Ovary (tissue), 9 donors: ENCODE measurements around the gene BBLN. TPM values are rescaled to one million over a fixed set of nuclear protein-coding genes. Genes with fewer than 3 reads are reported as not detected.

Source experiments
- DNase-seq, 5 donors: peaks; one replicate each; pipeline ENCODE4 v3.0.0-alpha.2; 2019 to 2020
- H3K27ac ChIP-seq, 2 donors: fragments of 200-600 bp; one replicate each; pipeline versions ENCODE4 v1.5.1 to v1.8.0; 2019 to 2022
- H3K27me3 ChIP-seq: fragments of 200-600 bp; one replicate; pipeline ENCODE4 v1.8.0; 2022
- H3K36me3 ChIP-seq: fragments of 200-600 bp; sonication (generic); one replicate; pipeline ENCODE4 v1.5.1; 2019
- H3K4me1 ChIP-seq: one replicate; pipeline ENCODE4 v1.8.1; 2013; ENCODE audit warnings: mild to moderate bottlenecking, moderate library complexity; ENCODE audit not compliant: insufficient read depth
- H3K4me3 ChIP-seq: fragments of 200-600 bp; sonication (generic); one replicate; pipeline ENCODE4 v1.5.1; 2017
- H3K9me3 ChIP-seq, 2 donors: fragments of 200-600 bp in 1 of 2; sonication (generic) in 1 of 2; one replicate each; pipeline versions ENCODE4 v1.5.1 to v1.8.1; 2013 to 2019; ENCODE audit warnings: mild to moderate bottlenecking in 1 of 2, moderate library complexity in 1 of 2
- EP300 ChIP-seq: sonication (generic); formaldehyde crosslinking; IDR thresholded peaks from one replicate; pipeline ENCODE4 v1.6.1; 2017; ENCODE audit warnings: antibody characterized with exemption
- POLR2A ChIP-seq: fragments of 450-650 bp; IDR thresholded peaks from one replicate; pipeline ENCODE4 v1.6.1; 2017; ENCODE audit warnings: antibody characterized with exemption, mild to moderate bottlenecking, moderate library complexity
- whole genome bisulfite sequencing, 3 donors: extraction: QIAGEN DNeasy Blood & Tissue Kit in 1 of 3; methylation state at CpG; one replicate each; pipeline versions ENCODE4 v1.1.5 to v1.1.7; 2013 to 2017; 5-methylcytosine and 5-hydroxymethylcytosine counted together
- intact Hi-C, 4 donors: fragments of 100-400 bp; cut with DNase I; formaldehyde crosslinking; loops; one replicate each; pipeline versions ENCODE4 v1.11.0 to v1.15.1; 2022 to 2023
- polyA plus RNA-seq, 2 donors: library from polyadenylated mRNA; stranded (reverse); fragments of 200-250 nt in 1 of 2; fragments of 350-450 nt in 1 of 2; fragmentation: Illumina TruSeq in 1 of 2; extraction: RNeasy Lipid Tissue Mini Kit (QIAGEN cat#74804) in 1 of 2; gene quantifications; one replicate each; pipeline ENCODE4 v1.2.3, GENCODE V29; 2013 to 2014
- total RNA-seq, 7 donors: library from RNA; depleted of rRNA in 2 of 7; stranded (reverse); fragments of >200 nt in 2 of 7; fragmentation: NEBNext Ultra II Directional in 3 of 7; extraction: Animal tissue kit (Norgen Biotek cat#: 25700) in 3 of 7; gene quantifications; one replicate each; pipeline versions ENCODE4 v1.1.0 to v1.2.4, GENCODE V29; 2016 to 2023
- TF ChIP-seq, protein P1 (sequence below), 3 donors: fragments of 450-650 bp in 2 of 3; fragments of 200-600 bp in 1 of 3; IDR thresholded peaks; one replicate each; pipeline versions ENCODE4 v1.5.1 to v1.8.0; 2016 to 2022; ENCODE audit warnings: antibody characterized with exemption in 3 of 3, mild to moderate bottlenecking in 1 of 3
- donor health status: DM: no; HTN: no; CAD: no; lungs with moderate emphysema.
- donor health status: DM: no; HTN: no; CAD: no.
- donor health status: Bipolar disorder and iron deficiency.
- donor health status: DM: yes; HTN: yes; CAD: no.
- donor health status: DM: no; HTN: no; CAD: no.
- donor health status: DM: yes; HTN: yes; CAD: no.

The BBLN gene
- total and polyA plus RNA-seq, 9 donors = 2.4 to 210 (median 31.7) TPM

DNA sequence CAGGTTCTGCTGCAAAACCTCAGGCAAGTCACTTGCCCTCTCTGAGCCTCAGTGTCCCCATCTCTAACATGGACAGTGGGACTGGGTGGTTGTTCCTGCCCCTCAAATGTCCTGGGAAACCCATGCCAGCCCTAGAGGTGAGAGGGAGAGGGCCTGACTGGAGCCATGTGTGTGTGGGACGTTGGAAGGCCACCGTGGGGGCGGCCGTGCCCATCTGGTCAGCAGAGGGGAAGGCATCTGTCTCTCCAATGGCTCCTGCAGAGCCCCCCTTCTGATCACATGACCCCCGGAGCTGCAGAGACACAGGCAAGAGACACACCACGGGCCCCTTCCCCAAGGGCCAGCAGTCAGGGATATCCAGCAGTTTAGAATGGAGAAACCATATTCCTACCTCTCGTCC, 44.8 kb downstream of the BBLN start:
- no peak for DNase-seq
- no peak overlapping the region for H3K4me3 ChIP-seq
- peaks cover 4% of the 10 kb centered on the region for H3K4me1 ChIP-seq
- H3K27me3 ChIP-seq = no peaks in the 10 kb centered on the region
- TF ChIP-seq, protein P1, sequence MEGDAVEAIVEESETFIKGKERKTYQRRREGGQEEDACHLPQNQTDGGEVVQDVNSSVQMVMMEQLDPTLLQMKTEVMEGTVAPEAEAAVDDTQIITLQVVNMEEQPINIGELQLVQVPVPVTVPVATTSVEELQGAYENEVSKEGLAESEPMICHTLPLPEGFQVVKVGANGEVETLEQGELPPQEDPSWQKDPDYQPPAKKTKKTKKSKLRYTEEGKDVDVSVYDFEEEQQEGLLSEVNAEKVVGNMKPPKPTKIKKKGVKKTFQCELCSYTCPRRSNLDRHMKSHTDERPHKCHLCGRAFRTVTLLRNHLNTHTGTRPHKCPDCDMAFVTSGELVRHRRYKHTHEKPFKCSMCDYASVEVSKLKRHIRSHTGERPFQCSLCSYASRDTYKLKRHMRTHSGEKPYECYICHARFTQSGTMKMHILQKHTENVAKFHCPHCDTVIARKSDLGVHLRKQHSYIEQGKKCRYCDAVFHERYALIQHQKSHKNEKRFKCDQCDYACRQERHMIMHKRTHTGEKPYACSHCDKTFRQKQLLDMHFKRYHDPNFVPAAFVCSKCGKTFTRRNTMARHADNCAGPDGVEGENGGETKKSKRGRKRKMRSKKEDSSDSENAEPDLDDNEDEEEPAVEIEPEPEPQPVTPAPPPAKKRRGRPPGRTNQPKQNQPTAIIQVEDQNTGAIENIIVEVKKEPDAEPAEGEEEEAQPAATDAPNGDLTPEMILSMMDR (IDR thresholded peaks at IDR 0.05) = no peak
- TF ChIP-seq POLR2A (no peak), EP300 (no peak)
- no peak overlapping the region for H3K27ac ChIP-seq
- no peaks in the 10 kb centered on the region for H3K36me3 ChIP-seq
- WGBS, 3 donors = 71 to 75% (median 74%) methylated on average over 7 of the region's 7 CpGs
- no peaks in the 10 kb centered on the region for H3K9me3 ChIP-seq
- intact Hi-C loops = no loop called here

DNA sequence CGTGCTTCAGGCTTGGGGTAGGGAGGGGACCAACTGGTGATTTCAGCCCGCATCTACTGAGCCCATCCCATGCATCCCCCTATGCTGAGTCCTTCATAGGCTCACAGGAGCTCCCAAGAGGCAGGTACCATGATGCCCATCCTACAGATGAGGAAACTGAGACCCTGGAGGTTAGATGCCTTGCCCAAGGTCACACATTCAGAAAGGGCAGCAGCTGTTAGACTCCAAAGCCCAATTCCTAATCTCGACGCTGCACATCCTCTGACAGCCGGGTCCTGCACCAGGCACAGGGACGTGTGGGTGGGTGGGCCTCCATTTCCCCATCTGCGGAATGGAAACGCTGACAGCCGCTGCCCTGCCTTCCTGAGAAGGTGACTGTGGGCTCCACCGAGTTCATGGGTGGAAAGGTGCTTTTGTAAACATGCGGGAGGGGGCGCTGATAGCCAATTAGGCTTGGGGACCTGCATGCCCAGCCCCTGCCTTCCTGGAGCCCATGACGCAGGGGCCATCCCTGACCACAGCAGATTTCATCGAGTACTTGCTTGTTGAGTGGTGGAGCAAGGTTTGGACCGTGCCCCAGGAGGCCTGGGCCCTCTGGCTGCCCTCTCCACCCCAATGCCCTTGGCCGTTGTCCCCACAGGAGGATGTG, 45.4 kb downstream of the BBLN start:
- no peak overlapping the region for H3K4me3 ChIP-seq
- DNase-seq = no peak
- H3K27ac ChIP-seq = no peak overlapping the region
- TF ChIP-seq EP300 = no peak
- TF ChIP-seq POLR2A = no peak
- TF ChIP-seq, protein P1 (IDR thresholded peaks at IDR 0.05) = no peak
- H3K9me3 ChIP-seq = no peaks in the 10 kb centered on the region
- peaks cover 4% of the 10 kb centered on the region for H3K4me1 ChIP-seq
- no peaks in the 10 kb centered on the region for H3K36me3 ChIP-seq
- intact Hi-C loops = no loop called here
- 71 to 86% (median 80%) methylated on average over 16 of the region's 16 CpGs for WGBS, 3 donors
- no peaks in the 10 kb centered on the region for H3K27me3 ChIP-seq

DNA sequence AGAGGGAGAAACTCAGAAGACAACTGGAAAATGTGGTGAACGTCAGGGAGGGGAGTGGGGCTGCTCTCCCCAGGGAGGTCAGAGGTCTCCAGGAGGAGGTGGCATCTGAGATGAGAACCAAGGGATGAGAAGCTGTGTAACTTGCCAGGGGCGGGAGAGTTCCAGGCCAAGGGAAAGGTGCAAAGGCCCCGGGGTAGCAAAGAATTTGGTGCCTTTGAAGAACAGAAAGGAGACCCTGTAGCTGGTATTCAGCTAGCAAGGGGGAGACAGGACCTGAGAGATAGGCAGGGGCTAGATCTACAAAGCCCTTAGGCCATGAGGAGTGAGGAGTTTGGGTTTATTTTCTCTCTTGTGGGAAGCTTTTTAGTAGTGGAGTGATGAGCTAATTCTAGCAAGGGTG, 46.4 kb downstream of the BBLN start:
- Histone ChIP-seq H3K27me3 (no peaks in the 10 kb centered on the region), H3K27ac (no peak overlapping the region), H3K4me1 (peaks cover 4% of the 10 kb centered on the region), H3K9me3 (no peaks in the 10 kb centered on the region), H3K4me3 (no peak overlapping the region), H3K36me3 (no peaks in the 10 kb centered on the region)
- WGBS, 3 donors = 76 to 89% (median 78%) methylated on average over 3 of the region's 3 CpGs
- intact Hi-C loops = no loop called here
- DNase-seq = no peak
- no peak for TF ChIP-seq EP300
- TF ChIP-seq, protein P1 (IDR thresholded peaks at IDR 0.05) = no peak
- TF ChIP-seq POLR2A = no peak

DNA sequence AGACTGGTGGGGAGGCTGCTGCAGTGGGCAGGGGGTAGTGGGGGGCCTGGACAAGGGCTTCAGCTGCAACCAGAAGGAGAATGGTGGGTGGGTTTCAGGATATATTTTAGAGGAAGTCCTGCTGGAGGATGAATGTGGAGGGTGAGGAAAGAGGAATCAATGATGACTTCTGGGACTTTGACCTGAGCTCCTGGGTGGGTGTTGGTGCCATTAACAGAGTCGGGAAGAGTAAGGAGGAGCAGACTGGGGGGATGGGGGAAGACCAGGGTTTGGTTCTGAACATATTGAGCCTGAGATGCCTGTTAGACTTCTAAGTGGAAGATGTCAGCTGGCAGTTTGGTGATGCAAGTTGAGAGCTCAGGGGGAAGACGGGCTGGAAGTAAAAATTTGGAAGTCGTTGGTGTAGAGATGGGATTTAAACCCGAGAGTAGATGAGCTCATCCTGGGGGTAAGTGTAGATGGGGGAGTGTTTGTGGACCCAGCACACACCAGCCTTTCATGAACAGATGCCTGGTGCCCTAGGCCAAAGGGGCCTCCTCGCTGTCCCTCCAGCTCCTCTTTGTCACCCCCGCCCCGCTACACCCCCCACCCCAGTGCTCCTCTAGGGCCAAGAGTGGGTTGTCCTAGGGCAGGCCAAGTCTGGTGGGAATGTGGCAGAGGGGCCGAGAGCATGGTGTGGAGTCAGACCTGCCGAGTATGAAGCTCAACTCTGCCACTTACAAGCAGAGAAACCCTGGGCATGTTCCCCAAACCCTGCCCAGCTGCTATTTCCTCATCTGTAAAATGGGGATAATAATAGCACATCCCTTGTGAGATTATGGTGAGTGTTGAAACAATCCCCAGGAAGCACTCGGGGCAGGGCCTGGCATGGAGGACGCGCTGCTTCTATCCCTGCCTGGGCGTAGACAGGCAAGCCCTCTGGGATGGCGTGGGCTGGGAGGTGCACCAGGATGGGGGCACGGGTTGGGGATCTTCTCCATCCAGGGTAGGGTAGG, 47.1 kb downstream of the BBLN start:
- Histone ChIP-seq H3K27me3 (no peaks in the 10 kb centered on the region), H3K27ac (no peak overlapping the region), H3K36me3 (no peaks in the 10 kb centered on the region), H3K9me3 (no peaks in the 10 kb centered on the region), H3K4me1 (peaks cover 4% of the 10 kb centered on the region), H3K4me3 (no peak overlapping the region)
- 74 to 80% (median 77%) methylated on average over 15 of the region's 15 CpGs for WGBS, 3 donors
- DNase-seq = no peak
- intact Hi-C loops = no loop called here
- TF ChIP-seq POLR2A (no peak), EP300 (no peak)
- TF ChIP-seq, protein P1 (IDR thresholded peaks at IDR 0.05) = no peak
